ENCODE results near the gene MOB3C. TPM values are rescaled to one million over a fixed set of nuclear protein-coding genes. Genes with fewer than 3 reads are reported as not detected.

Gene MOB3C
- polyA plus RNA-seq, 1 of the 3 experiments (the other 2 are of a cell fraction), result 8.6 TPM

DNA sequence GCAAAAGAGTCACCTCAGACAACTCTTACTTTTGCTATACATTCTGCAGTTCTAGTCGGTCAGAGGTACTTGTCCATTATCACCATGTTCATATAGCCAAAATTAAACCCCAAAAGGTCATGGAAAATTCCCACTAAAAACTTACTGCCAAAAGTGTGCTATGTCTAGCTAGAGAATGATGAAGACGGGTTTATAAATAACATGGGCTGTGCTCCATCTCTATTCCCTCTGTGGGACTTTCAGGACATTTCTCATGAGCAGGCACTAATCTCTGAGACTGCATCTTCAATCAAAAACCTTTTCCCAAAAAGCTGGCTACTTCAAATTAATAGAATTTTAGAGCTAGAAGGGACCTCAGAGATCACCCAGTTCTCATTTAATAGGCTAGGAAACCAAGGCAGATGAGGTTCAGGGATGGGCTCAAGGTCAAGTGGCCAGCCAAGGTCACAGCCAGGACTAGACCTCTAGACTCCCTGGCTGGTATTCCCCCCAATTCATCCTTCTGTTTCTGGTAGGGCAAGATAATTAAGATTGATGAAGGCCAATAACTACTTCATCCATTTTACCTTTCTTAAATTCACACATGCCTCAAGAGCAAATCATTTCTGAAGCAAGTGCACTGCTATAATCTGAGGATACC lies 21.0 kb upstream of the MOB3C start (continued):
- no peak for TF ChIP-seq CTCF (IDR thresholded peaks at IDR 0.05)
- TF ChIP-seq GATA2 (CRISPR knock-in tag; IDR thresholded peaks at IDR 0.05), result no peak
- TF ChIP-seq SIN3A (IDR thresholded peaks at IDR 0.05; ENCODE audit: borderline replicate concordance, low read depth, low read length), result no peak
- TF ChIP-seq NRF1 (IDR thresholded peaks at IDR 0.05; ENCODE audit: low read depth, low read length), result no peak
- TF ChIP-seq TAF1 (IDR thresholded peaks at IDR 0.05; ENCODE audit: borderline replicate concordance, low read depth, low read length), result no peak

- H3K4me1 ChIP-seq (ENCODE audit: control insufficient read depth in 1 of 2, insufficient read depth in 2 of 2, low read depth in 1 of 2, low read length in 1 of 2), result no peaks in the 10 kb centered on the region
- CTCF ChIA-PET, result interaction anchor here (1.3 to 1.7 kb wide), 2 partner anchors 18 to 188 kb away, joined by 3 to 4 read pairs; no protein-coding TSS in a partner anchor
- H3K27ac ChIP-seq (ENCODE audit: low read depth in 2 of 2, low read length in 1 of 2), result no peak overlapping the region
- no peak overlapping the region for H2AFZ ChIP-seq (ENCODE audit: low read depth)
- no peak overlapping the region for H3K9ac ChIP-seq
- 95% methylated on average over 2 of the region's 2 CpGs for WGBS (ENCODE audit: low lambda C conversion rate)
- H3K27me3 ChIP-seq (ENCODE audit: insufficient read depth), result no peaks in the 10 kb centered on the region
- POLR2A ChIA-PET, result no interaction called here
- H3K9me2 ChIP-seq, result no peaks in the 10 kb centered on the region
- no peaks in the 10 kb centered on the region for H4K20me1 ChIP-seq (ENCODE audit: insufficient read depth)
- H3K79me2 ChIP-seq (ENCODE audit: insufficient read depth), result no peaks in the 10 kb centered on the region
- no peaks in the 10 kb centered on the region for H3F3A ChIP-seq (replicated peaks; ENCODE audit: insufficient read depth)
- H3K36me3 ChIP-seq (replicated peaks in 1 of 2; ENCODE audit: control insufficient read depth in 1 of 2, insufficient read depth in 2 of 2, low read length in 1 of 2), result peaks cover 13 to 43% of the 10 kb centered on the region in 2 experiments
- no peak overlapping the region for H3K4me2 ChIP-seq
- TF ChIP-seq MXI1 (IDR thresholded peaks at IDR 0.05; ENCODE audit: low read depth, low read length) (no peak), RCOR1 (IDR thresholded peaks at IDR 0.05; ENCODE audit: low read length) (no peak), POLR2AphosphoS5 (IDR thresholded peaks at IDR 0.05; ENCODE audit: low read depth, low read length) (no peak), TCF12 (IDR thresholded peaks at IDR 0.05) (no peak), MAX (IDR thresholded peaks at IDR 0.05; ENCODE audit: low read depth) (no peak), JUND (IDR thresholded peaks at IDR 0.05) (no peak)
- H3K9me3 ChIP-seq, result no peaks in the 10 kb centered on the region
- DNase-seq, result no peak
- H3K4me3 ChIP-seq (ENCODE audit: low read depth in 2 of 2, low read length in 1 of 2), result no peak overlapping the region
Measured at GRCh38 chr1:46635205-46635604, 18.6 kb upstream of the MOB3C start.

DNA sequence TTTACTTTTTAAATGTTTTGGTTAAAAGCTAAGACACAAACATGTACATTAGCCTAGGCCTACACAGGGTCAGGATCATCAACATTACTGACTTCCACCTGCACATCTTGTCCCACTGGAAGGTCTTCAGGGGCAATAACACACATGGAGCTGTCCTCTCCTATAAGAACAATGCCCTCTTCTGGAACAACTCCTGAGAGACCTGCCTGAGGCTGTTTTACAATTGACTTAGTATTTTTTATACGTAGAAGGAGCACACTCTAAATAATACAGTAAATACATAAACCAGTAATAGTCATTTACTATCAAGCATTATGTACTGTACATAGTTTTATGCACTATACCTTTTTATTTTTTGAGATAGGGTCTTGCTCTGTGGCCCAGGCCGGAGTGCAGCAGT lies 14.1 kb upstream of the MOB3C start:
- WGBS (ENCODE audit: low lambda C conversion rate), result 94% methylated on average over 2 of the region's 2 CpGs
- POLR2A ChIA-PET, result interaction anchor here (0.7 kb wide), 1 partner anchor 10 kb away, joined by 3 read pairs; no protein-coding TSS in a partner anchor
- no peaks in the 10 kb centered on the region for H3F3A ChIP-seq (replicated peaks; ENCODE audit: insufficient read depth)
- TF ChIP-seq MXI1 (IDR thresholded peaks at IDR 0.05; ENCODE audit: low read depth, low read length) (no peak), EP300 (IDR thresholded peaks at IDR 0.05; ENCODE audit: borderline replicate concordance in 1 of 2, low read depth in 1 of 2, low read length in 1 of 2) (no peak), USF1 (IDR thresholded peaks at IDR 0.05; ENCODE audit: borderline replicate concordance, low read depth) (no peak), YY1 (IDR thresholded peaks at IDR 0.05; ENCODE audit: low read depth) (no peak), RFX5 (IDR thresholded peaks at IDR 0.05; ENCODE audit: low read length) (no peak), TEAD4 (IDR thresholded peaks at IDR 0.05; ENCODE audit: borderline replicate concordance, insufficient read depth) (no peak), ZBTB33 (IDR thresholded peaks at IDR 0.05; ENCODE audit: borderline replicate concordance, low read depth) (no peak), NFIC (IDR thresholded peaks at IDR 0.05; ENCODE audit: borderline replicate concordance) (no peak), MAX (IDR thresholded peaks at IDR 0.05; ENCODE audit: low read depth) (no peak), MEF2A (IDR thresholded peaks at IDR 0.05; ENCODE audit: borderline replicate concordance, low read depth) (no peak)
- TF ChIP-seq, protein P1, sequence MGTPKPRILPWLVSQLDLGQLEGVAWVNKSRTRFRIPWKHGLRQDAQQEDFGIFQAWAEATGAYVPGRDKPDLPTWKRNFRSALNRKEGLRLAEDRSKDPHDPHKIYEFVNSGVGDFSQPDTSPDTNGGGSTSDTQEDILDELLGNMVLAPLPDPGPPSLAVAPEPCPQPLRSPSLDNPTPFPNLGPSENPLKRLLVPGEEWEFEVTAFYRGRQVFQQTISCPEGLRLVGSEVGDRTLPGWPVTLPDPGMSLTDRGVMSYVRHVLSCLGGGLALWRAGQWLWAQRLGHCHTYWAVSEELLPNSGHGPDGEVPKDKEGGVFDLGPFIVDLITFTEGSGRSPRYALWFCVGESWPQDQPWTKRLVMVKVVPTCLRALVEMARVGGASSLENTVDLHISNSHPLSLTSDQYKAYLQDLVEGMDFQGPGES (IDR thresholded peaks at IDR 0.05; ENCODE audit: low read depth, low read length), result no peak

More for the DNA sequence above, 14.1 kb upstream of the MOB3C start:
- H3K9me3 ChIP-seq, result no peaks in the 10 kb centered on the region
- no peak overlapping the region for H3K4me3 ChIP-seq (ENCODE audit: low read depth in 2 of 2, low read length in 1 of 2)
- CTCF ChIA-PET, result interaction anchor here (1.4 kb wide), 1 partner anchor 10 kb away, joined by 5 read pairs; no protein-coding TSS in a partner anchor
- H3K27me3 ChIP-seq (ENCODE audit: insufficient read depth), result no peaks in the 10 kb centered on the region
- H3K79me2 ChIP-seq (ENCODE audit: insufficient read depth), result no peaks in the 10 kb centered on the region
- no peaks in the 10 kb centered on the region for H3K9me2 ChIP-seq
- H3K4me2 ChIP-seq, result no peak overlapping the region
- H3K27ac ChIP-seq (ENCODE audit: low read depth in 2 of 2, low read length in 1 of 2), result no peak overlapping the region
- H2AFZ ChIP-seq (ENCODE audit: low read depth), result no peak overlapping the region
- no peaks in the 10 kb centered on the region for H4K20me1 ChIP-seq (ENCODE audit: insufficient read depth)
- DNase-seq, result no peak
- no peak overlapping the region for H3K9ac ChIP-seq
- no peaks in the 10 kb centered on the region for H3K4me1 ChIP-seq (ENCODE audit: control insufficient read depth in 1 of 2, insufficient read depth in 2 of 2, low read depth in 1 of 2, low read length in 1 of 2)
- peaks cover 12 to 41% of the 10 kb centered on the region in 2 experiments for H3K36me3 ChIP-seq (replicated peaks in 1 of 2; ENCODE audit: control insufficient read depth in 1 of 2, insufficient read depth in 2 of 2, low read length in 1 of 2)
